Tibial nerve (tissue), 4 donors: ENCODE results near the gene TAAR8. TPM values are rescaled to one million over a fixed set of nuclear protein-coding genes. Genes with fewer than 3 reads are reported as not detected.

Experiments used
- DNase-seq, 2 donors: peaks; one replicate each; pipeline ENCODE4 v3.0.0-alpha.2; 2019; ENCODE audit warnings: low spot score in 2 of 2
- H3K27ac ChIP-seq, 4 donors: fragments of 200-600 bp; sonication (generic) in 3 of 4; one replicate each; pipeline ENCODE4 v1.5.1; 2017 to 2019; ENCODE audit warnings: mild to moderate bottlenecking in 1 of 4
- H3K27me3 ChIP-seq, 2 donors: fragments of 200-600 bp; sonication (generic) in 1 of 2; one replicate each; pipeline versions ENCODE4 v1.5.1 to v1.6.0; 2017 to 2019
- H3K36me3 ChIP-seq, 3 donors: fragments of 200-600 bp; sonication (generic); one replicate each; pipeline ENCODE4 v1.5.1; 2018 to 2019
- H3K4me1 ChIP-seq, 4 donors: fragments of 200-600 bp; sonication (generic) in 3 of 4; one replicate each; pipeline ENCODE4 v1.5.1; 2017 to 2019
- H3K4me3 ChIP-seq, 4 donors: fragments of 200-600 bp; sonication (generic) in 3 of 4; one replicate each; pipeline ENCODE4 v1.5.1; 2017 to 2019; ENCODE audit warnings: mild to moderate bottlenecking in 1 of 4, moderate library complexity in 1 of 4
- H3K9me3 ChIP-seq, 4 donors: fragments of 200-600 bp; sonication (generic) in 3 of 4; one replicate each; pipeline ENCODE4 v1.5.1; 2017 to 2019
- EP300 ChIP-seq, 2 donors: sonication (generic); formaldehyde crosslinking; IDR thresholded peaks; one replicate each; pipeline ENCODE4 v1.6.1; 2017; ENCODE audit warnings: antibody characterized with exemption in 2 of 2, mild to moderate bottlenecking in 1 of 2
- POLR2A ChIP-seq, 2 donors: fragments of 450-650 bp; IDR thresholded peaks; one replicate each; pipeline ENCODE4 v1.6.1; 2017; ENCODE audit warnings: antibody characterized with exemption in 2 of 2, mild to moderate bottlenecking in 2 of 2, moderate library complexity in 2 of 2
- WGBS, 2 donors: methylation state at CpG; one replicate each; pipeline ENCODE4 v1.1.5; 2018; 5-methylcytosine and 5-hydroxymethylcytosine counted together
- total RNA-seq, 4 donors: library from RNA; depleted of rRNA; stranded (reverse); fragments of >200 nt; gene quantifications; one replicate each; pipeline ENCODE4 v1.1.0, GENCODE V29; 2016
- TF ChIP-seq, protein P1 (sequence below), 5 experiments: fragments of 200-600 bp in 3 of 5; fragments of 450-650 bp in 2 of 5; sonication (generic) in 3 of 5; IDR thresholded peaks; one replicate each; pipeline ENCODE4 v1.5.1; 2016 to 2019; ENCODE audit warnings: antibody characterized with exemption in 5 of 5, mild to moderate bottlenecking in 3 of 5, moderate library complexity in 2 of 5

The TAAR8 gene
- total RNA-seq, 4 donors from 2014 or later, result not detected

DNA sequence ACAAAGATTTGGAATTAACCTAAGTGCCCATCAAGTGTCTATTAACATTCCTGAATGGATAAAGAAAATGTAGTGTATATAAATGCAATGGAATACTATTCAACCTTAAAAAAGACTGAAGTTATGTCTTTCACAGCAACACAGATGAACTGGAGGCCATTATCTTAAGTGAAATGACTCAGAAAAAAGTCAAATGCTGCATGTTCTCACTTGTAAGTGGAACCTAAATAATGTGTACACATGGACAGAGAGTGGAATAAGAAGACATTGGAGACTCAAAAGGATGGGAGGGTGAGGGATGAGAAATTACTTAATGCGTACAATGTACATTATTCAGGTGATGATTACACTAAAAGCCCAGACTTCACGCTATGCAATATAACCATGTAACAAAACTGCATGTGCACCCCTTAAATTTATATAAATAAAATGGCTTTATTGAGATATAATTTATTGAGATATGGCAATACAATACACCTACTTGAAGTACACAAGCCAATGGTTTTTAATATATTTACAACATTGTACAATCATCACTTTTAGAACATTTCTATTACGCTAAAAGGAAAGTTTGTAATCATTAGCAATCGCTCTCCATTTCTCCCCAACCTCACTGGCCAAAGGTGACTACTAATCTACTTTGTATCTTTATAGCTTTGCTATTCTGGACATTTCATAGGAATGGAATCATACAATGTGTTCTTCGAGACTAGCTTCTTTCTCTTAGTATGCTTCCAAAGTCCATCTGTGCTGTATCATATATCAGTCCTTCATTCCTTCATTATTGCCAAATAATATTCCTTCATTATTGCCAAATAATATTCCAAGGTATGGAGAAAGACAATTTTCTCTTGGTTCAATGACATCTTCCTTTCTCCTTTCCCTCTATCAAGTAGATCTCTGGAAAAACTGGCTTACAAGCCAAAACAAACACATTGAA is 45.3 kb upstream of the TAAR8 start:
- WGBS, 2 donors, result 98% methylated on average over 5 of the region's 5 CpGs
- Histone ChIP-seq H3K36me3 (peaks cover 3 to 16% (median 4%) of the 10 kb centered on the region in 3 donors), H3K9me3 (no peaks in the 10 kb centered on the region), H3K27ac (no peak overlapping the region), H3K4me1 (peaks cover 4 to 60% (median 34%) of the 10 kb centered on the region in 4 donors), H3K27me3 (no peaks in the 10 kb centered on the region), H3K4me3 (no peak overlapping the region)
- TF ChIP-seq, protein P1, sequence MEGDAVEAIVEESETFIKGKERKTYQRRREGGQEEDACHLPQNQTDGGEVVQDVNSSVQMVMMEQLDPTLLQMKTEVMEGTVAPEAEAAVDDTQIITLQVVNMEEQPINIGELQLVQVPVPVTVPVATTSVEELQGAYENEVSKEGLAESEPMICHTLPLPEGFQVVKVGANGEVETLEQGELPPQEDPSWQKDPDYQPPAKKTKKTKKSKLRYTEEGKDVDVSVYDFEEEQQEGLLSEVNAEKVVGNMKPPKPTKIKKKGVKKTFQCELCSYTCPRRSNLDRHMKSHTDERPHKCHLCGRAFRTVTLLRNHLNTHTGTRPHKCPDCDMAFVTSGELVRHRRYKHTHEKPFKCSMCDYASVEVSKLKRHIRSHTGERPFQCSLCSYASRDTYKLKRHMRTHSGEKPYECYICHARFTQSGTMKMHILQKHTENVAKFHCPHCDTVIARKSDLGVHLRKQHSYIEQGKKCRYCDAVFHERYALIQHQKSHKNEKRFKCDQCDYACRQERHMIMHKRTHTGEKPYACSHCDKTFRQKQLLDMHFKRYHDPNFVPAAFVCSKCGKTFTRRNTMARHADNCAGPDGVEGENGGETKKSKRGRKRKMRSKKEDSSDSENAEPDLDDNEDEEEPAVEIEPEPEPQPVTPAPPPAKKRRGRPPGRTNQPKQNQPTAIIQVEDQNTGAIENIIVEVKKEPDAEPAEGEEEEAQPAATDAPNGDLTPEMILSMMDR (IDR thresholded peaks at IDR 0.05), result no peak
- no peak for TF ChIP-seq POLR2A (IDR thresholded peaks at IDR 0.05)
- no peak for TF ChIP-seq EP300 (IDR thresholded peaks at IDR 0.05)
- no peak for DNase-seq

DNA sequence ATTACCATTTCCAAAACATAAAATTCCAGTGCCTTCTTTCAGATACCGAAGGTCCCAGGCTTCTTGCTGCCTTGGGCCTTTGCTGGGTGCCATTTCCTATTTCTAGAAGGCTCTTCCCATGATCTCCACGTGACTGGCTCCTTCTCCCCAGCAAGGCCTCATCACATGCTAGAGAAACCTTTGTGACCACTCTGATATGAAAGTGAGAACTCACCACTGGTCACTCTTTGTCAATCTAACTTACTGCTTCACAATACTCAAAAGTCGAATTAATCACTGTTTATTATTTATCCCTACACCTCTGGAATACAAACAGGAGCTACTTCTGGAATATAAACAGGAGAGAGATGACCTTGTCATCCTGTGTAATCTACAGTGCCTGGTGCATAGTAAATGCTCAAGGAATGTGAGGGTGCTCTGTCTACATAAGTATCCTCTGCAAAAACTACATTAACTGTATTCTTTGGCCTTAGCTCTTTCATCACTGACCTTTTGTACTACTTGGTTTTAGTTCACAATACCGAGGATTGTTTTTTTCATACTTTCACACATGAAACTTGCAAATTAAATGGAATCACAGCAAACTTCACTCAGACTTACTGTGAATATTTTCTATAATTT is 41.2 kb upstream of the TAAR8 start:
- Histone ChIP-seq H3K27ac (peak overlapping the region; percentile 76 to 95 (median 88)), H3K9me3 (no peaks in the 10 kb centered on the region), H3K4me1 (peaks cover 4 to 54% (median 30%) of the 10 kb centered on the region in 4 donors), H3K36me3 (peaks cover 0 to 3% (median 0%) of the 10 kb centered on the region in 3 donors), H3K27me3 (no peaks in the 10 kb centered on the region), H3K4me3 (peak overlapping the region; percentile 56 to 97 (median 82))
- DNase-seq, result peak in 1 of 2 donors; percentile 62
- TF ChIP-seq, protein P1 (IDR thresholded peaks at IDR 0.05), result no peak
- peak in 1 of 2 donors; percentile 71 for TF ChIP-seq EP300 (IDR thresholded peaks at IDR 0.05)
- TF ChIP-seq POLR2A (IDR thresholded peaks at IDR 0.05), result no peak
- WGBS, 2 donors, result 32 to 35% methylated on average over 4 of the region's 4 CpGs

DNA sequence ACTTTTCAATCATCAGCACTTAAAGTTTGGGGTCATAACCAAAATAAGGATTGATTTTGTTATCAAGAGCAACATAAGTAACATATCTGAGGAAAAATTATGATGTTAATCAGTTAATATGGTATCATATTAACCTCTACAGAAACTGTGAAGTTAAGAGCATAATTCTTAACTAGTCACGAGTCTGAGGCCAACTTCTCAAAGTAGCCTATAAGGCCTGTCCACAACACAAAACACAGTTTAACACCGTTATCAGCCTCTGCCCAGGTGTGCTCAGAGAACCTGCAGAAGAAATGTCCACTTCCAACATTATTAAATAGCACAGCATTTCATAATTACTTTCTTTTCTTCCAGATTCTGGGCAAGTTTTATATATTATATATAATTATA is 40.6 kb upstream of the TAAR8 start:
- Histone ChIP-seq H3K9me3 (no peaks in the 10 kb centered on the region), H3K4me1 (peaks cover 4 to 51% (median 28%) of the 10 kb centered on the region in 4 donors), H3K4me3 (peak overlapping the region; percentile 56 to 97 (median 82)), H3K36me3 (peaks cover 0 to 3% (median 0%) of the 10 kb centered on the region in 3 donors), H3K27me3 (no peaks in the 10 kb centered on the region), H3K27ac (peak overlapping the region; percentile 76 to 95 (median 88))
- no peak for DNase-seq
- no peak for TF ChIP-seq EP300 (IDR thresholded peaks at IDR 0.05)
- TF ChIP-seq, protein P1 (IDR thresholded peaks at IDR 0.05), result no peak
- no peak for TF ChIP-seq POLR2A (IDR thresholded peaks at IDR 0.05)
- 22% methylated on average over 2 of the region's 2 CpGs for WGBS, 2 donors

DNA sequence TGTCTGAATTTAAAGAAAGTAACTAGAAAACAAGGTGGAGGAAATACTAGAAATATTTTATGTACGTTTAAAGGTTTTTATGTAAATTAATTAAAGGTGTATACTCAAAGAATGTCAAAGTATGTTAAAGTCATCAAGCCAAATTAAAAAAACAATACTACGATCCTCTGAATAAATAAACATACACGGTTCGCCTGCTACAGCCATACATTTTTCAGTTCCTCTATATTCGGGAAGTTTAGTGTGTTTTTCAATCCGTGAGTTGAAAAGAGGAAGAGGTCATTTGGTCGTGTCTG is 40.2 kb upstream of the TAAR8 start:
- no peak for DNase-seq
- peak overlapping the region; percentile 56 to 97 (median 82) for H3K4me3 ChIP-seq
- H3K4me1 ChIP-seq, result peaks cover 4 to 51% (median 28%) of the 10 kb centered on the region in 4 donors
- H3K27me3 ChIP-seq, result no peaks in the 10 kb centered on the region
- TF ChIP-seq POLR2A (IDR thresholded peaks at IDR 0.05) (no peak), EP300 (IDR thresholded peaks at IDR 0.05) (no peak)
- TF ChIP-seq, protein P1 (IDR thresholded peaks at IDR 0.05), result no peak
- H3K27ac ChIP-seq, result peak overlapping the region; percentile 76 to 95 (median 88)
- H3K36me3 ChIP-seq, result peaks cover 0 to 3% (median 0%) of the 10 kb centered on the region in 3 donors
- H3K9me3 ChIP-seq, result no peaks in the 10 kb centered on the region
- WGBS, 2 donors, result 0 to 1% methylated on average over 7 of the region's 7 CpGs
